ENCODE measurements around the gene DAPP1. TPM values are rescaled to one million over a fixed set of nuclear protein-coding genes. Genes with fewer than 3 reads are reported as not detected.

Gene DAPP1
- total and polyA plus RNA-seq, 10 donors, result 20.0 to 49.4 (median 37.2) TPM

DNA sequence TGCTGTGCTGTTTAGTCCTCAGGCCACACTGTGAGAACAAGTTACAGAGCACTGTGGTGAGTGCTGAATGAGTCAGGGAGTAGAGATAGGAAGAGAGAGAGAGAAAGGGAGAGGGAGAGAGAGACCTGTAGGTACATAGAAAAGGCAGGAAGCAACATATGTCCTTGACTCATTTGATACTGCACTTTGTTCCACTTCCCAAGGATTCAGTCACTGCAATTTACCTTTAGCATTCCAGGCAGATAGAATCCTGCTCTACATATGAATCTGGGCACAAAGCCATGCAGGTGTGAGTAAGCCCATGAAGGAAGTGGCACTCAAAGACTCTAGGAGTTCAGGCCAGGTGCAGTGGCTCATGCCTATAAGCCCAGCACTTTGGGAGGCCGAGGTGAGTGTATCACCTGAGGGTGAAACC, 1.0 kb upstream of the DAPP1 start:
- TF ChIP-seq, protein P1, sequence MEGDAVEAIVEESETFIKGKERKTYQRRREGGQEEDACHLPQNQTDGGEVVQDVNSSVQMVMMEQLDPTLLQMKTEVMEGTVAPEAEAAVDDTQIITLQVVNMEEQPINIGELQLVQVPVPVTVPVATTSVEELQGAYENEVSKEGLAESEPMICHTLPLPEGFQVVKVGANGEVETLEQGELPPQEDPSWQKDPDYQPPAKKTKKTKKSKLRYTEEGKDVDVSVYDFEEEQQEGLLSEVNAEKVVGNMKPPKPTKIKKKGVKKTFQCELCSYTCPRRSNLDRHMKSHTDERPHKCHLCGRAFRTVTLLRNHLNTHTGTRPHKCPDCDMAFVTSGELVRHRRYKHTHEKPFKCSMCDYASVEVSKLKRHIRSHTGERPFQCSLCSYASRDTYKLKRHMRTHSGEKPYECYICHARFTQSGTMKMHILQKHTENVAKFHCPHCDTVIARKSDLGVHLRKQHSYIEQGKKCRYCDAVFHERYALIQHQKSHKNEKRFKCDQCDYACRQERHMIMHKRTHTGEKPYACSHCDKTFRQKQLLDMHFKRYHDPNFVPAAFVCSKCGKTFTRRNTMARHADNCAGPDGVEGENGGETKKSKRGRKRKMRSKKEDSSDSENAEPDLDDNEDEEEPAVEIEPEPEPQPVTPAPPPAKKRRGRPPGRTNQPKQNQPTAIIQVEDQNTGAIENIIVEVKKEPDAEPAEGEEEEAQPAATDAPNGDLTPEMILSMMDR (IDR thresholded peaks at IDR 0.05 in 8 of 11, conservative IDR thresholded peaks at IDR 0.05 in 3 of 11), result no peak
- TF ChIP-seq POLR2A (IDR thresholded peaks at IDR 0.05) (no peak), POLR2AphosphoS5 (IDR thresholded peaks at IDR 0.05) (no peak)
- Histone ChIP-seq H3K27ac (peak overlapping the region; percentile 11 to 91 (median 86)), H3K4me3 (no peak overlapping the region), H3K4me1 (peaks cover 13 to 61% (median 42%) of the 10 kb centered on the region in 6 donors), H3K27me3 (replicated peaks in 1 of 7) (no peaks in the 10 kb centered on the region), H3K9me3 (no peaks in the 10 kb centered on the region), H3K36me3 (no peaks in the 10 kb centered on the region)
- 69 to 86% (median 81%) methylated on average over 1 of the region's 1 CpG for WGBS, 5 donors
- intact Hi-C loops (cut with DNase I; ENCODE audit: low total_unique reads), result loop anchor here (10.0 kb wide), 1 partner anchor 79 kb away; the partner anchor contains the start of gene LAMTOR3
- DNase-seq, result no peak

DNA sequence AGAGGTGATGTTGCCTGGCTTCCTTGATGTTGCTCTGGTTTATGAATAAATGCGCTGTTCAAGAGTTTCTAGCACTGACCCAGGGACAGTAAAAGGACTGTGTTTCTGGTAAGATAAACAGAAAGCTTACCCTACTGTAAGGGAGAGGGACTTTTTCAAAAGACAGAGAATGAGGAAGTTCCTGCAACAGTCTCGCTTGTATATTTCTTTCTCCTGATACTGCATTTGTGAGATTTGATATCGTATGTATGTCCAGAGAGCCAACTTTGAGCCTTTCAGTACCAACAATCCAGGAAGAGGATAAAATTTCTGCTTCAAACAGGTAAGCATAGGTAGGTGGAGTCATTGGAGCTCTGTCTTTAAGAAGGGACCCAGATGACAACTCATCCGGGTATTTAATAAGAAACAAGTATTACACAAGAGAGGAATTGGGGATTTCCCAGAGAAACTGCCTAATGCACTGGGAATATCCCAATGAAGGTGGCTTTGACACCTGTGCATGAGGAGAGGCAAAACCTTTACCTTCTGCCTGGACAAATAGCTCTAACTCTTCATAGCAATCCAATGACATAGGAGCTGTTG, 773 bp downstream of the DAPP1 start:
- peak overlapping the region; percentile 40 to 81 (median 51) for H3K4me3 ChIP-seq
- DNase-seq, result no peak

DNA sequence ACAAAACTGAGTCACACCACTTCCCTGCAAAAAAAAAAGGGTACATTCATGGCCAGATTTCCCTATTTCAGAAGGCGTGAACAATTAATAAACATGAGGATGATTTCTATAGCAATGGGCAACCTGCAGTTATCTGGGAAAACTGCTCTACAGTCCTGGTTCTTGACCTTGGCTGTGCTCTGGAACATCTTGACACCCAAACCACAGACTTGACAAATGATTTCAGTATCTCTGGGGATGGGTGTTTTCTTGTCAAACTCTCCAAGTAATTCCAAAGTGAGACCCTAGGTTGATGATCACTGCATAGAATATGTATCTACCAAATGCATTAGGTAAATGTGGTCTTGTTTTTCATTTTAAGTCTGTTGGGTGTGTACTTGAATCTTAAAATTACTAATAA, 2.0 kb downstream of the DAPP1 start:
- intact Hi-C loops (cut with DNase I; ENCODE audit: low total_unique reads), result loop anchor here (10.0 kb wide), 1 partner anchor 76 kb away; the partner anchor contains the start of gene LAMTOR3
- no peak for DNase-seq
- TF ChIP-seq POLR2A (IDR thresholded peaks at IDR 0.05) (no peak), POLR2AphosphoS5 (IDR thresholded peaks at IDR 0.05) (no peak)
- TF ChIP-seq, protein P1 (IDR thresholded peaks at IDR 0.05 in 8 of 11, conservative IDR thresholded peaks at IDR 0.05 in 3 of 11), result no peak
- H3K4me1 ChIP-seq, result peaks cover 22 to 82% (median 66%) of the 10 kb centered on the region in 6 donors
- no peaks in the 10 kb centered on the region for H3K9me3 ChIP-seq
- H3K27ac ChIP-seq, result peak overlapping the region in 3 of 8 donors; percentile 90 to 91 (median 90)
- H3K4me3 ChIP-seq, result peak overlapping the region in 5 of 8 donors; percentile 47 to 81 (median 54)
- no peaks in the 10 kb centered on the region for H3K27me3 ChIP-seq (replicated peaks in 1 of 7)
- H3K36me3 ChIP-seq, result no peaks in the 10 kb centered on the region
- 75 to 92% (median 78%) methylated on average over 1 of the region's 1 CpG for WGBS, 5 donors

More for the DNA sequence above, 773 bp downstream of the DAPP1 start:
- TF ChIP-seq, protein P1 (IDR thresholded peaks at IDR 0.05 in 8 of 11, conservative IDR thresholded peaks at IDR 0.05 in 3 of 11), result peak in 1 of 11 experiments; percentile 28
- no peak for TF ChIP-seq POLR2A (IDR thresholded peaks at IDR 0.05)
- intact Hi-C loops (cut with DNase I; ENCODE audit: low total_unique reads), result loop anchor here (10.0 kb wide), 1 partner anchor 77 kb away; the partner anchor contains the start of gene LAMTOR3
- no peaks in the 10 kb centered on the region for H3K36me3 ChIP-seq
- H3K4me1 ChIP-seq, result peaks cover 19 to 70% (median 58%) of the 10 kb centered on the region in 6 donors
- H3K27me3 ChIP-seq (replicated peaks in 1 of 7), result no peaks in the 10 kb centered on the region
- 19 to 33% (median 31%) methylated on average over 4 of the region's 4 CpGs for WGBS, 5 donors
- H3K9me3 ChIP-seq, result no peaks in the 10 kb centered on the region
- peak overlapping the region; percentile 70 to 91 (median 86) for H3K27ac ChIP-seq

DNA sequence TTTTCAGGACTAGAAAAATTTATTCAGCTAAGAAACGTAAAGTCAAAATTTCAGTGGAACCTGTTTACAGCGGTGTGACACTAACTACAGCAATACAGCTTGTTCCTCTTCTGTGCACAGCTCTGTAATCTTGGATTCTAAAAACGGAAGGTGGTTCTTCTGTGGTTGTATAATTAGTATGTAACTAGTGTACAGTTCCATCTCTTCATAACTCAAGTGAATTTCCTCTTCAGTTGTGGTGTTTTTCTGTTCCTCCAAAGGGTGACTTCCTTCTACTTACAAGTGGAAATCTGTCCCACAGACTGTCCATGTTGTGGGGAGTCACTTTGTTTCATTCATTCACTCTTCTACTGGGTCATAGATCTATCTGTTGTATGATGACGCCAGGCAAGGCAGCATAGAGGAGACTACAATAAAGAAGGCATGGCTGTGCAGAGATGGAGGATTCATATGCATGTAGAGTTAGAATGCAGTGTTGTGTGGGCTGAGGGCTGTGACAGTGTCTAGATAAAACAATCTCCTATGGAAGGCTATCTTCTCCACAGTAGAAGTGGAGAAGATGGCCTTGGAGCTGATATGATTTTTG, 5.4 kb downstream of the DAPP1 start:
- no peaks in the 10 kb centered on the region for H3K9me3 ChIP-seq
- peaks cover 14 to 97% (median 62%) of the 10 kb centered on the region in 6 donors for H3K4me1 ChIP-seq
- H3K27me3 ChIP-seq (replicated peaks in 1 of 7), result no peaks in the 10 kb centered on the region
- no peak for TF ChIP-seq POLR2AphosphoS5 (IDR thresholded peaks at IDR 0.05)
- TF ChIP-seq, protein P1 (IDR thresholded peaks at IDR 0.05 in 8 of 11, conservative IDR thresholded peaks at IDR 0.05 in 3 of 11), result no peak
- H3K36me3 ChIP-seq, result peaks cover 0 to 7% (median 0%) of the 10 kb centered on the region in 6 donors
- intact Hi-C loops (cut with DNase I; ENCODE audit: low total_unique reads), result no loop called here
- no peak for DNase-seq
- H3K27ac ChIP-seq, result peak overlapping the region; percentile 19 to 83 (median 70)
- WGBS, 5 donors, result 29 to 40% (median 37%) methylated on average over 4 of the region's 4 CpGs
- H3K4me3 ChIP-seq, result peak overlapping the region in 1 of 8 donors; percentile 49
